Coronary artery (tissue), 2 donors: Measurements from ENCODE around the gene TRIM33.

Source experiments
- DNase-seq: peaks from one replicate; pipeline ENCODE4 v3.0.0-alpha.2; 2017; ENCODE audit warnings: low spot score
- H3K27ac ChIP-seq, 2 donors: fragments of 200-600 bp; sonication (generic); one replicate each; pipeline ENCODE4 v1.5.1; 2016 to 2019
- H3K4me3 ChIP-seq: fragments of 200-600 bp; sonication (generic); 2 replicates; pipeline ENCODE4 v1.5.1; 2016; ENCODE audit warnings: mild to moderate bottlenecking, moderate library complexity
- TF ChIP-seq, protein P1 (sequence below): fragments of 200-600 bp; sonication (generic); IDR thresholded peaks from one replicate; pipeline ENCODE4 v1.5.1; 2019; ENCODE audit warnings: antibody characterized with exemption

TRIM33 gene

DNA sequence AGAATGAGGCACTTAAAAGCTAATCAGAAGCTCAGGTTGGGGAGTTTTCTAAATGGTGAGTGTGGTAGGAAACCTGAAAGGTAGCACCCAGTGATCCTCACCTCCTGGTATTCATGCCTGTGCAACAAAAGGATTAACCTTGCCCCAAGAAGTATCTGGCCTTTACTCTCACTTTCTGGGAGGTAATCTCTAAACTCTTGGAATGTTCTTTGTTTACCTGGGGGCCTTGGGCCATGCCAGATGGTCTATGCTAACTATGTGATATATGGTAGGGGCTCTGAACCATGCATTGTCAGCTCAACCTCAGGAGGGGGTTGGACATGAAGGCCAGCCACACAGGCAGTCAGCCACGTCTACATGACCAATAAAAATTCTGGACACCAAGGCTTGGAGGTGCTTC is 24.4 kb upstream of the TRIM33 start:
- H3K27ac ChIP-seq: no peak overlapping the region
- DNase-seq: no peak
- TF ChIP-seq, protein P1, sequence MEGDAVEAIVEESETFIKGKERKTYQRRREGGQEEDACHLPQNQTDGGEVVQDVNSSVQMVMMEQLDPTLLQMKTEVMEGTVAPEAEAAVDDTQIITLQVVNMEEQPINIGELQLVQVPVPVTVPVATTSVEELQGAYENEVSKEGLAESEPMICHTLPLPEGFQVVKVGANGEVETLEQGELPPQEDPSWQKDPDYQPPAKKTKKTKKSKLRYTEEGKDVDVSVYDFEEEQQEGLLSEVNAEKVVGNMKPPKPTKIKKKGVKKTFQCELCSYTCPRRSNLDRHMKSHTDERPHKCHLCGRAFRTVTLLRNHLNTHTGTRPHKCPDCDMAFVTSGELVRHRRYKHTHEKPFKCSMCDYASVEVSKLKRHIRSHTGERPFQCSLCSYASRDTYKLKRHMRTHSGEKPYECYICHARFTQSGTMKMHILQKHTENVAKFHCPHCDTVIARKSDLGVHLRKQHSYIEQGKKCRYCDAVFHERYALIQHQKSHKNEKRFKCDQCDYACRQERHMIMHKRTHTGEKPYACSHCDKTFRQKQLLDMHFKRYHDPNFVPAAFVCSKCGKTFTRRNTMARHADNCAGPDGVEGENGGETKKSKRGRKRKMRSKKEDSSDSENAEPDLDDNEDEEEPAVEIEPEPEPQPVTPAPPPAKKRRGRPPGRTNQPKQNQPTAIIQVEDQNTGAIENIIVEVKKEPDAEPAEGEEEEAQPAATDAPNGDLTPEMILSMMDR: no peak
- no peak overlapping the region for H3K4me3 ChIP-seq

DNA sequence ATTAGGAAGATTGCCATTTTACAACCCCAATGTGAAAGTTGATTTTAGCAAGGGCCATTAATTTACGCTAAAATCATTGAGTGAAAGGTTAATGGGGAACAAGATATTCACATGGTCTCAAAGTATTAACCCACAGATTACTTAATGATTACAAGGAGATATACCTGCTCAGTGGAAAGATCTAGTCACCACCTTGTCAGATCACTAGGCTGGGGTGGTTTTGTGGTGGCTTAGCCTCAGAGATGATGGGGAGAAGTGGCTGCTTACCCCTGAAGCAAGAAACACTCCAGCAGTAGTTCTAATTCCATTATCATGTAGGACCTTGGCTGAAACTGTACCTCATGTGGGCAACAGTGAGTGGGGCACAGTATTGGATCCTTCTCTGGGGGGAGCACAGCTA is 20.1 kb upstream of the TRIM33 start:
- DNase-seq: no peak
- no peak overlapping the region for H3K27ac ChIP-seq
- TF ChIP-seq, protein P1: no peak
- no peak overlapping the region for H3K4me3 ChIP-seq

DNA sequence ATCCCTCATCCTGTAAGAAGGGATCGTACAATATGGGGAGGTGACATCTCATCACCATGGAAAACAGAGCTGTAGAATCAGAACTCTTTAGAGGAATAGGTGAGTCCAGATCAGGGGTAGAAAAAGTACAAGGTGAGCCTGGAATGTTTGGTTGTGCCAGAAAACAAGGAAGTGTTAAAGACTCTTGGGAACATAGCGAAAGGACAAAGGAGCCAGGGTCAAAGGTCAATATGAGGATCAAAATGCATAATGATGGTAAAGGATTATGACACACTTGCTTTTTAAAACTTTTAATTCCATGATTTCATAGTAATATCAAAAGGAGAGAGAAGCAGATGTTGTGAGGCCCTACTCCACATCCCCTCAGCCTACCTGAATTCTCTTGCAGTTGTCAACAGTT is 19.2 kb upstream of the TRIM33 start:
- H3K27ac ChIP-seq: no peak overlapping the region
- no peak overlapping the region for H3K4me3 ChIP-seq
- TF ChIP-seq, protein P1: no peak
- DNase-seq: no peak

DNA sequence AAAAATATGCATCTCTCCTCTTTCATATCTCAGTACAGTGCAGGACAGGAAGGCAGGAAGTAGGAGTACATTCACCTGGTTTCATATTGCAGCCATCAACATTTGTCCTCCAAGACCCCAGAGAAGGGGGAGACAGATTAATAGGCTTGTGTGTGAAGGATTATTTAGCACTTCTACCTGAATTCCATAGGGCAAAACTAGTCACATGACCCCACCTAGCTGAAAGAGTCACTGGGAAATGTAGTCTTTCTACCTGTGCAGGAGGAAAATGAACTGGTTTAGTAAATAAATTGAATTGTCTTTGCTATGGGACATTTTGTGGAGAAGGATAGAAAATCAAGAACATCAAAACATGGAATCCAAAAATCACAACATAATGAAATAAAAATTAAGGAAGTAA is 13.9 kb upstream of the TRIM33 start:
- TF ChIP-seq, protein P1: no peak
- Histone ChIP-seq H3K4me3 (no peak overlapping the region), H3K27ac (no peak overlapping the region)
- no peak for DNase-seq

DNA sequence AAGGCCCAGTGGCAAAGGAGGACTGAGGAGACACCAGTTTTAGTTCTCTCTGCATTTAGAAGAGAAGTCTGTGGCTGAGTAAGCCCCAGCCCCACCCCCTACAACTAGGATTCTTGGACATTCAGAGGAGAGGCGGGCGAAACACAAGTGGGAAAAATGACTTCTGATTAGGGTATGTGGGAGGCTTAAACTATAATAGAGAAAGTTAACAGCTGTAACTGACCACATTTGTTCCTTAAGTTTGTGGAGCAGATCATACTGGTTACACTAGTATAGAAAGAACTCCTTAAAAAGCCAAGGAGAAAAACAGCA is 11.2 kb upstream of the TRIM33 start:
- DNase-seq: no peak

DNA sequence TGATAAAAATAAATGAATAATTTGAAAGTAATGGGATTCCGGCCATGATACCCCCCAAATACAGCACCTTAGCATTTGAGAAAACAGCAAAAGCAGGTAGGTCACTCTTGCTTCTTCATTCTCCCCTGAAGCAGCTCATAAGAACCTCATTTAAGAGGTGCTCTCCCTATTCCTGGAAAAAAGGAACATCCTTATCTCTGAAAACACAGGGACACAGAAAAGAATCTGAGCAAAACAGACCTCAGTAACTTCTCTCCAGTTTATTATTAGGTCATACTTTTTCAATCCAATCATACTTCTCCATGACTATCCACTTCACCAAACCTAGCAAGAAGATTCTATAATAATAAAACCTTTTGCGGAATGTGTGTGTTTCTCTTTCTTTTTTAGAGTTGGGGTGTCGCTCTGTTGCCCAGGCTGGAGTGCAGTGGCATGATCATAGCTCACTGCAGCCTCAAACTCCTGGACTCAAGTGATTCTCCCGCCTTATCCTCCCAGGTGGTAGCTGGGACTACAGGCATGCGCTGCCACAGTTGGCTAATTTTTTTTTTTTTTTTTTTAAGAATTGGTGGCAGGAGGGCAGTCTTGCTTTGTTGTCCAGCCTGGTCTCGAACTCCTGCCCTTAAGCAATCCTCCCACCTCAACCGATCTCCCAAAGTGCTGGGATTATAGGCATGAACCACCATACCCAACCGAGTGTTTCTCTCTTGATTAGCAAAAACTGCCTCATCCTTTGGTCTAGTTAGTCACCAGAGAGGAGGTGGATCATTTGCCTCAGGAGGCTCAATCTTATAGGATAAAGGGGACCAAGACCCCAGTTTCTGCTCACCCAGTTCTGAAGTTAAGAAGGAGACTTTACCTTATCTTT is 10.6 kb upstream of the TRIM33 start:
- H3K4me3 ChIP-seq: no peak overlapping the region
- no peak for DNase-seq
- no peak overlapping the region for H3K27ac ChIP-seq
- TF ChIP-seq, protein P1: no peak

More for the DNA sequence above, 11.2 kb upstream of the TRIM33 start:
- Histone ChIP-seq H3K4me3 (no peak overlapping the region), H3K27ac (no peak overlapping the region)
- TF ChIP-seq, protein P1: no peak

DNA sequence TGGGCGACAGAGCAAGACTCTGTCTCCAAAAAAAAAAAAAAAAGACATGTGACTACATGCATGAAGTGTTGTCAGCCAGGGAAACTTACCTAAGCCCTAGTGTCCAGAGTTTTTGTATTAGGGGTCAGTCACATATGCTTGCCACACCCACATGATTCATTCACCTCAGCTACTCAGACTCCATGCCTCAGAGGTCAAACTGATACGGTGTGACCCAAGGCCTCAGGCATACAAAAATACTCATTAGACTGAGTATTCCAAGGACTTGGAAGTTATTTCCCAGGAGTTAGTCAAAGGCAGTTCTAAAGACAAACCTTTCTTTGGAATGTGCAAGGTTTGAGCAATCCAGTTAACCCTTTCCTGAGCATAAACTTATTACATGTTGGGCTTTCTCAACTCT is 6.3 kb upstream of the TRIM33 start:
- TF ChIP-seq, protein P1: no peak
- Histone ChIP-seq H3K4me3 (no peak overlapping the region), H3K27ac (no peak overlapping the region)
- DNase-seq: no peak
